Activated CD4-positive, CD25-positive, alpha-beta regulatory T cell treated with anti-CD3 and anti-CD28 coated beads, Interleukin-2, amount 50 U/mL, for 72 hours (primary cell): ENCODE measurements around the gene MAML2.

Experiments
- DNase-seq: peaks from one replicate; pipeline ENCODE4 v3.0.0; 2021

The MAML2 gene

GRCh38 chr11:96055706-96056387 is 287.1 kb downstream of the MAML2 start:
- DNase-seq, result no peak

GRCh38 chr11:96054870-96055705 is 287.9 kb downstream of the MAML2 start:
- DNase-seq, result no peak

DNA sequence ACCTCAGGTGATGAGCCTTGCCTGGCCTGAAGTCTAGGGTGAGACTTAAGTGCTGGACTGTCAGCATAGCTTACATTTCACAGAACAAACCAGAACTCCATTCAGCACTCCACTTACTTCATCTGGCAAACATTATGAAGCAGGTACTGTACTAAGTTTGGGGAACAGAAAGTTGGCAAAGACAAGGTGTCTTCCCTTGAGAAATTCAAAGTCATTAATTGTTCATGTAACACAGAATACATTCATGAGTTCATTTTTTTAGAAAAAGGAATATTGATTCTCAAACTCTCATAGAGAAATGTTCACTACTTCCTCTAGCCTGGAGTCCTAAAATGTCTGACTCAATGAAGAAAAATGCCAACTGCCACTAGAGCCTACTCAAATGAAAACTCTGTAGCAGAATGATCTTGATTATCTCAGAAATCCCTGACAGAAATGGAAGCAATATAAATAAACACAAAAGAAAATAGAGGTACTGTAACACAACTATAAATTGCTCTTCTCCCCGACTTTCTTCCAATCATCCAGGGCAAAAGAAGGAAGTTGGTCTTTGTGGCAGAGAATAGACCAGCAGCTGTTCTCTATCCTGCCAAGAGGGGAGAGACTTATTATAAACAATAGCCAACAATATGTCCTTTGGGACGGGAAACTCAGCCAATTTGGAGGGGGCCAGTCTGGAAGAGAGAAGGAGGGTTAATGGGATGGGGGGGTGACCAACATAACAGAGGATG is 289.9 kb downstream of the MAML2 start:
- no peak for DNase-seq

- no peak for DNase-seq
These were observed 291.2 kb downstream of the MAML2 start for GRCh38 chr11:96051820-96052219.

DNA sequence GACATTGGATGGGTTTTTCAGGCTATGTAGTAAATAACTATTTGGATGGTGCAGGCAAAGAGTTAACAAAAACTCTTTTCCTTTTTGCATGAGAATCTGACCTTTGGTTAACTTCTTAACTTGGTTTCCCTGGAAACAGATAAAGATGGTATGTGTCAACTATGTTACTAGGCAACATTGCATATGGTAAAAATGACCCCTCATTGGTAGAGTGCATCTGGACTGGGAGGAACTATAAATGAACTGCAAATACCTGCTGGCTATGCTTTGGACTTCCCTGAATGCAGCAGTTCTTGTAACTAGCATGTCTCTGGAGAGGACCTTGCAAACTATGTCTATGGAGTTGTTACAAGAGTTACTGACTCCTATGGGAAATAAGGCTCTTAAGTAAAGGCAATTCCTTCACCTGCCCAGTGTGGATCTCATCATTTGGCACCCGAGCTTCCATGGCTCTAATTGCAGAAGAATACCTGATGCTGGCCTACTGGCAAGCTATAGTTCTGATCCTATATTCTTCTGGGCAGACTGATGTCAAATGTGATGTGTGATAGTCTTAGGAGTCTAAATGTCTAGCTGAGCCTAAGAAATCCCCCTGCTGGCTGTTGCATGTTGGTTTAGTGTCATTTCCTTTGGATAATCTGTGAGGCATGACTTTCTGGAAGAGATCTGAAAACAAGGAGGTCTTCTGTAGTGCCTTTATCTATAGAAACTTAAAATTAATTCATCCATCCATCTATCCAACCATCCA is 292.4 kb downstream of the MAML2 start:
- DNase-seq, result no peak

DNA sequence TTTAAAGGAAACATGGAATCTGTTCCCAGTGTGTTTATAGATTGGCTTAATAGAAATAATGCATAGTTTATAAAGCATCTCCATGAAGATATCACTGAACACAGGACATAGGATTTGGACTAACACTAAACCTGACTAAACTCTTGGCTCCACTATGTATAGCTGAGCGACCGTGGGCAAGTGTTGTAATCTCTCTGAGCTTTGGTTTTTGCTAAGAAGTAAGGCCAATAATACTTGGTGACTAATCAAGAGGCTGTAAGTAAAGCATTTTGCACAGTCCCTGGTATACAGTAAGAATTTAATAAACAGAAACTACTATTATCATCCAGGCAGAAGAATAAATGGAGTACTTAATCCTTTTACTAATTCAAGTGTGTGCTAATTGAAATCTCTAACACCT is 293.6 kb downstream of the MAML2 start:
- no peak for DNase-seq

- DNase-seq, result no peak
These were observed 297.2 kb downstream of the MAML2 start for GRCh38 chr11:96045622-96046456.

- no peak for DNase-seq
These were observed 298.2 kb downstream of the MAML2 start for GRCh38 chr11:96044747-96045146.

- DNase-seq, result no peak
These were observed 298.7 kb downstream of the MAML2 start for GRCh38 chr11:96044311-96044710.

GRCh38 chr11:96043291-96043690 is 299.7 kb downstream of the MAML2 start:
- DNase-seq, result no peak

- DNase-seq, result no peak
These were observed 304.9 kb downstream of the MAML2 start for GRCh38 chr11:96038046-96038445.

DNA sequence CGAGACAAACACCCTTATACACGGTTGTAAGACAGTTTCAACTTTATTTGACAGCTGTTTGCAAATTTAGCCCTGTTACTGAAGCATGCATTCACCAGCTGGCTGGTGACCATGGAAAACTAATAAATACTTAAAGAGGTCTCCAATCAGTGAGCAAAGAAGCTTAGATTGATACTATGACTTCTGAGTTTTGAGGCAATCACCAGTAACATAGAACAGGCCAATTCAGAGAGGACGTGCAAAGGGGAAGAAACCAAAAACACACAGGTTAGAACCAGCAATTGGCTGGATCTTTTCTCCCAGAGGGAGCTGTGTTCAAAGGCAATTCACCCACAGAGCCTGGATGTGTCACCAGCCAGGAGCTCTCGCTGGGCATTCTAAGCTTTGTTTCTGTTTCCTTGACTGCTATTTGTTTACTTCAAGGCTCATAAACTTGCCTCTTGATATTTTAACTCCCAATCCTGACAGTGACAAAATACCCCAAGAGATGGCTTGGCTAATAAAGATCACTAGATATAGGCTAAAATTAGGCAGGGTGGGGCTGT is 305.5 kb downstream of the MAML2 start:
- no peak for DNase-seq

DNA sequence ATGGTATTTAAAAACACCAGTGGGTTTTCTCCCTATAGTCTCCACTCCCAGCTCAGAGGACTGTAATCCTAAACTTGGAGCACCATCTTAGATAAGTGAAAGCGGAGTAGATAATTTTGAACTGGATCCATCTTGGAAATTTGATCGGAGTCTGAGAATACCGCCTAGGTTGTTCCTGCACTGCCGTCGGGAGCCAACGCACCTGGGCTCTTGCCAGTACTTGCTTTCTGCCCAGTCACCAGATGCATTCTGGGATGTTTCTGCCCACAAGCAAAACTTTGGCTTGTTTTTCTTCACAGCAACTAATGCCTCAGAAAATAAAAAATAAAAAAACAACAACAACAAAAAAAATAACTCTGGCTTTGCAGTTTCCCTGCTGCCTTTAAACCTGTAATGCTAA is 306.1 kb downstream of the MAML2 start:
- DNase-seq, result no peak

GRCh38 chr11:96035740-96036078 is 307.3 kb downstream of the MAML2 start:
- DNase-seq, result no peak

DNA sequence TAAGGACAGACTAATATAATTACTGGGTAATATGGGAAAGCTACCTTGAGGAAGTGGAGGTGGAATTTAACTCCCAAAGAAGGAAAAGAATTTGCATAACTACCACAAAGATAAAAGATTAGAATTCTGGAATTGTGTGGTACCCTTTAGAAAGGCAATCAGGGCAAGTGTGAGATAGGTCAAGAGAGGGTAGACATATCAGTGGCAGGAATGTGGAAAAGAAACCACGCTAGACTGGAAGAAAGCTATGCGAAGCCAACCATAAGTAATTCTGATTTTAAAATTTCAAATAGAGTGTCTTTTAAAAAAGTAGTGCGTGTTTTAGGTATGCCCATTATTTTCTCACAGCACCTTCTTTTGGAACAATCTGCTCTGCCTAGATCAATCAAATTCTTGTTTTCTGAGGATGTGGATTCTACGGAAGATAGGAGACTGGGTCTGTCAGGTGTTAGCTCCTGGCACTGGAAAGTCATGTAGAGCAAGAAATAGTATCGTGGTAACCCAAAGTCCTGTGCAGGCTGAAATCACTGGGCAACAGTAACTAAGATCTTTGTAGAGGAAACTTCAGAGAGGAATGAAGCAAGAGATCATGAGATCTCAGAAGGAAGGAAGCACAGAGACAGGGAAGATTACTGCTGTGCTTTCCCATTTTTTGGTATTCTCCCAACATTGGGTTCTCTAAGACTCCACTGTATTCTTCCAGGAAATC is 307.8 kb downstream of the MAML2 start:
- no peak for DNase-seq

DNA sequence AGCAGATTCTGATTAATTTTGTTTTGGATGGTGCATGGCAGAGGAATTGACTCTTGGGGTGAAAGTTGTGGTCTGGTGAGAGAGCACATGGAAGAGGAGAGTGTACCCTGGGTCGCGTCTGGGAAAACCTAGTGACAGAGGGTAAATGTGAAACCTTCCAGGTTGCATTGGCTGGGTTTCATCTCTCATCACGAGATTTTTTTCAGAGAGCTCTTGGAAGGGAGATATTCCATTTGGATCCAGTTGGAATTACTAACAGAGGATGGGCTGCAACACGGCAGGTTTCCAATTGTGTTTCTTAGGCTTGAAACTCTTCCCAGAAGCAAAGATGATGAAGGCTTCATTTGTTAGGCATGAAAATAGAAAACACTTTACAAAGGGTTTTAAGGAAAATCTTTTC is 309.4 kb downstream of the MAML2 start:
- DNase-seq, result no peak

- no peak for DNase-seq
These were observed 309.9 kb downstream of the MAML2 start for GRCh38 chr11:96033095-96033494.

- DNase-seq, result no peak
These were observed 314.2 kb downstream of the MAML2 start for GRCh38 chr11:96028746-96029145.

GRCh38 chr11:96027021-96027420 is 316.0 kb downstream of the MAML2 start:
- DNase-seq, result no peak

- no peak for DNase-seq
These were observed 316.7 kb downstream of the MAML2 start for GRCh38 chr11:96026310-96026709.

DNA sequence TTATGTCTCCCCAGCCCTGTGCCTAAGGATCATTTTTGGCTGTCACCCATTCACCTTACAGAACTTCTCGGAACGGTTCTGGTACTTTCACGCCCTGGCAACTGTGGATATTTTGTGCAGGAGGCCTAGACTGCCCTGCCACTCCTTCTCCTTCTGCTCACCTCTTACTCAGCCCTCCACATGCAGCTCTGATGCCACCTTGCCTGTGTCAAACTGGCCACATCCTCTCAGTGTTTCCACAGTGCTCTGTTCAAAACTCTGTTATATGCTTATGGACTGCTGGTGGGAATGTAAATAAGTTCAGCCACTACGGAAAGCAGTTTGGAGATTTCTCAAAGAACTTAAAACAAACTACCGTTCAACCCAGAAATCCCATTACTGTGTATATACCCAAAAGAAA is 318.3 kb downstream of the MAML2 start:
- DNase-seq, result no peak
